HCT116 (cell line): ENCODE measurements around the gene GALNT2. TPM values are rescaled to one million over a fixed set of nuclear protein-coding genes. Genes with fewer than 3 reads are reported as not detected.

ENCODE experiments used
- ATAC-seq: fragments of 200-7000 bp; cut with Tn5 transposase; 2 replicates; pipeline ENCODE4 v1.9.1; 2020; ENCODE audit warnings: mild to moderate bottlenecking, moderate library complexity
- BruUV-seq: library from RNA; stranded (reverse); fragments of 400-500 nt; replicated peaks from 2 replicates; lab custom pipeline; 2021; lab: Mats Ljungman, UMichigan
- CTCF ChIA-PET: fragments of 300-600 bp; sonication (Branson Sonifier 250); formaldehyde crosslinking; loops from one replicate; lab custom pipeline; 2021; ENCODE audit warnings: antibody characterized with exemption; lab: Charles Lee
- POLR2A ChIA-PET: fragments of 300-600, 350-600 bp; sonication (Branson Sonifier 250); formaldehyde crosslinking; loops from one replicate; lab custom pipeline; 2021; ENCODE audit warnings: antibody characterized with exemption; lab: Charles Lee
- RAD21 ChIA-PET, 2 experiments: fragments of 300-600 bp; sonication (Branson Sonifier 250); formaldehyde crosslinking; loops; one replicate each; lab custom pipeline; 2023; ENCODE audit warnings: low total read pairs in 2 of 2; ENCODE audit not compliant: uncharacterized antibody in 2 of 2, unreplicated experiment in 2 of 2, low non-redundant PET in 1 of 2; lab: Charles Lee
- DNase-seq: peaks from one replicate; pipeline ENCODE4 v3.0.0-alpha.2; 2010; ENCODE audit warnings: low read depth, low spot score
- H2AFZ ChIP-seq: fragments of 200-600 bp; shearing (Covaris generic), sonication (generic); 2 replicates; pipeline ENCODE4 v1.6.1; 2017; ENCODE audit warnings: low read depth, mixed run types, mixed read lengths, antibody characterized with exemption, low read length; ENCODE audit not compliant: poor library complexity, severe bottlenecking
- H3K27ac ChIP-seq: 2 replicates; pipeline ENCODE4 v1.5.1; 2012; ENCODE audit warnings: low read depth, low read length
- H3K27me3 ChIP-seq: fragments of 200-600 bp; sonication (generic); 2 replicates; pipeline ENCODE4 v1.6.1; 2016; ENCODE audit warnings: mixed run types, low read length, mixed read lengths; ENCODE audit not compliant: insufficient read depth
- H3K36me3 ChIP-seq, 2 experiments: fragments of 200-500 bp in 1 of 2; fragments of 200-600 bp in 1 of 2; sonication (Bioruptor generic) in 1 of 2; sonication (generic) in 1 of 2; 2 replicates each; pipeline versions ENCODE4 v1.5.1 to v1.6.1; 2014 to 2016; ENCODE audit warnings: low read length in 2 of 2, inconsistent platforms in 1 of 2, mixed read lengths in 1 of 2, mixed run types in 1 of 2; ENCODE audit not compliant: insufficient read depth in 2 of 2, control insufficient read depth in 1 of 2
- H3K4me1 ChIP-seq, 2 experiments: fragments of 200-600 bp in 1 of 2; sonication (generic) in 1 of 2; 2 replicates each; pipeline versions ENCODE4 v1.5.1 to v1.6.1; 2012 to 2017; ENCODE audit warnings: low read length in 2 of 2, inconsistent platforms in 1 of 2, mild to moderate bottlenecking in 1 of 2, mixed read lengths in 1 of 2, mixed run types in 1 of 2, moderate library complexity in 1 of 2; ENCODE audit not compliant: insufficient read depth in 2 of 2, control insufficient read depth in 1 of 2
- H3K4me2 ChIP-seq: fragments of 200-600 bp; sonication (generic); 2 replicates; pipeline ENCODE4 v1.6.1; 2017; ENCODE audit warnings: mixed run types, low read length, mixed read lengths
- H3K4me3 ChIP-seq, 2 experiments: fragments of 200-600 bp in 1 of 2; sonication (generic) in 1 of 2; replicated peaks in 1 of 2; 2 replicates each; pipeline ENCODE4 v1.5.1; 2011 to 2016; ENCODE audit warnings: low read length in 2 of 2, control low read depth in 1 of 2, low read depth in 1 of 2, mild to moderate bottlenecking in 1 of 2, mixed read lengths in 1 of 2, mixed run types in 1 of 2
- H3K79me2 ChIP-seq: fragments of 200-600 bp; sonication (generic); 2 replicates; pipeline ENCODE4 v1.6.1; 2017; ENCODE audit warnings: mild to moderate bottlenecking, mixed run types, low read length, moderate library complexity, mixed read lengths; ENCODE audit not compliant: insufficient read depth
- H3K9ac ChIP-seq: fragments of 200-600 bp; sonication (generic); 2 replicates; pipeline ENCODE4 v1.6.1; 2016; ENCODE audit warnings: low read length, mixed read lengths
- H3K9me2 ChIP-seq: fragments of 200-600 bp; sonication (generic), shearing (Covaris generic); 2 replicates; pipeline ENCODE4 v1.6.1; 2017; ENCODE audit warnings: mixed run types, mild to moderate bottlenecking, moderate library complexity; ENCODE audit not compliant: insufficient read depth
- H3K9me3 ChIP-seq, 2 experiments: fragments of 200-500 bp in 1 of 2; fragments of 200-600 bp in 1 of 2; sonication (Bioruptor generic) in 1 of 2; sonication (generic) in 1 of 2; 2 replicates each; pipeline ENCODE4 v1.6.1; 2014 to 2017; ENCODE audit warnings: low read length in 2 of 2, mixed read lengths in 2 of 2, inconsistent platforms in 1 of 2, low read depth in 1 of 2, mild to moderate bottlenecking in 1 of 2, mixed run types in 1 of 2, moderate library complexity in 1 of 2; ENCODE audit not compliant: control insufficient read depth in 1 of 2, insufficient read depth in 1 of 2
- H4K20me1 ChIP-seq: fragments of 200-600 bp; sonication (generic), shearing (Covaris generic); 2 replicates; pipeline ENCODE4 v1.6.1; 2017; ENCODE audit warnings: mixed run types, mild to moderate bottlenecking, moderate library complexity; ENCODE audit not compliant: insufficient read depth
- EZH2phosphoT487 ChIP-seq: fragments of 200-600 bp; IDR thresholded peaks from 2 replicates; pipeline ENCODE4 v1.6.1; 2018; ENCODE audit warnings: antibody characterized with exemption, borderline replicate concordance
- REST ChIP-seq: IDR thresholded peaks from 2 replicates; pipeline ENCODE4 v1.6.1; 2012; ENCODE audit warnings: low read depth
- SP1 ChIP-seq: IDR thresholded peaks from 2 replicates; pipeline ENCODE4 v1.6.1; 2012; ENCODE audit warnings: low read depth
- TCF7L2 ChIP-seq: IDR thresholded peaks from 2 replicates; pipeline ENCODE4 v1.7.0; 2011; ENCODE audit warnings: borderline replicate concordance, inconsistent platforms; ENCODE audit not compliant: insufficient read depth, insufficient read length; ENCODE audit errors: extremely low read depth
- YY1 ChIP-seq: IDR thresholded peaks from 2 replicates; pipeline ENCODE4 v1.6.1; 2011; ENCODE audit warnings: low read length, low read depth, moderate library complexity, mild to moderate bottlenecking; ENCODE audit not compliant: insufficient replicate concordance; ENCODE audit errors: extremely low read depth
- intact Hi-C: fragments of 100-400 bp; cut with micrococcal nuclease; formaldehyde crosslinking; loops from 2 replicates; pipeline ENCODE4 v1.10.0; 2022
- total RNA-seq: library from RNA; stranded (reverse); gene quantifications from one replicate; pipeline ENCODE4 v1.2.1, GENCODE V29; 2021; ENCODE audit not compliant: unreplicated experiment

The GALNT2 gene
- total RNA-seq, 1 experiment from 2014 or later = 40.8 TPM

- ATAC-seq = no peak
- Histone ChIP-seq H3K79me2 (no peaks in the 10 kb centered on the region), H4K20me1 (no peaks in the 10 kb centered on the region), H3K27me3 (no peaks in the 10 kb centered on the region), H2AFZ (no peak overlapping the region), H3K4me1 (no peaks in the 10 kb centered on the region), H3K9ac (no peak overlapping the region), H3K9me2 (no peaks in the 10 kb centered on the region), H3K4me3 (no peak overlapping the region), H3K9me3 (no peaks in the 10 kb centered on the region), H3K4me2 (no peak overlapping the region), H3K36me3 (no peaks in the 10 kb centered on the region), H3K27ac (no peak overlapping the region)
- POLR2A ChIA-PET = no interaction called here
- intact Hi-C loops = no loop called here
- DNase-seq = no peak
- BruUV-seq = no TSS peak
- RAD21 ChIA-PET = no interaction called here
- CTCF ChIA-PET = no interaction called here
- no peak for TF ChIP-seq EZH2phosphoT487
- TF ChIP-seq TCF7L2 = no peak
- TF ChIP-seq SP1 = no peak
- no peak for TF ChIP-seq YY1
- no peak for TF ChIP-seq REST
Measured at GRCh38 chr1:230173187-230173975, 106.3 kb downstream of the GALNT2 start.
